A673 (cell line): Measurements from ENCODE around the gene COL16A1. TPM values are rescaled to one million over a fixed set of nuclear protein-coding genes. Genes with fewer than 3 reads are reported as not detected.

Experiments
- BruUV-seq: library from RNA; stranded (reverse); fragments of 400-500 nt; replicated peaks from 2 replicates; lab custom pipeline; 2021; lab: Mats Ljungman, UMichigan
- CTCF ChIA-PET: fragments of 300-600 bp; sonication (Branson Sonifier 250); formaldehyde crosslinking; loops from one replicate; lab custom pipeline; 2022; ENCODE audit warnings: antibody characterized with exemption; lab: Charles Lee
- POLR2A ChIA-PET: fragments of 300-600 bp; sonication (Branson Sonifier 250); formaldehyde crosslinking; loops from one replicate; lab custom pipeline; 2022; ENCODE audit warnings: antibody characterized with exemption; ENCODE audit not compliant: low non-redundant PET; lab: Charles Lee
- DNase-seq: peaks from one replicate; pipeline ENCODE4 v3.0.0-alpha.2; 2015; ENCODE audit warnings: low spot score
- H3K27ac ChIP-seq: fragments of 200-600 bp; sonication (generic); 2 replicates; pipeline ENCODE4 v1.5.1; 2016; ENCODE audit warnings: mixed run types, low read depth, mild to moderate bottlenecking, mixed read lengths, antibody characterized with exemption, low read length; ENCODE audit not compliant: poor library complexity, severe bottlenecking
- H3K27me3 ChIP-seq: fragments of 200-600 bp; sonication (generic); replicated peaks from 2 replicates; pipeline ENCODE4 v1.6.1; 2017; ENCODE audit warnings: mixed run types, low read depth, mild to moderate bottlenecking, mixed read lengths, antibody characterized with exemption, low read length; ENCODE audit not compliant: insufficient read depth, poor library complexity
- H3K36me3 ChIP-seq: fragments of 200-600 bp; sonication (generic); 2 replicates; pipeline ENCODE4 v1.6.1; 2016; ENCODE audit warnings: mixed run types, mild to moderate bottlenecking, mixed read lengths, antibody characterized with exemption, low read length; ENCODE audit not compliant: insufficient read depth, poor library complexity, severe bottlenecking
- H3K4me1 ChIP-seq: fragments of 200-600 bp; sonication (generic); 2 replicates; pipeline ENCODE4 v1.6.1; 2017; ENCODE audit warnings: mixed run types, mild to moderate bottlenecking, mixed read lengths, antibody characterized with exemption, low read length; ENCODE audit not compliant: insufficient read depth, poor library complexity, severe bottlenecking
- H3K4me3 ChIP-seq: fragments of 200-600 bp; sonication (generic); 2 replicates; pipeline ENCODE4 v1.5.1; 2016; ENCODE audit warnings: low read depth, mixed run types, mild to moderate bottlenecking, mixed read lengths, low read length; ENCODE audit not compliant: poor library complexity, severe bottlenecking
- H3K9me3 ChIP-seq: fragments of 200-600 bp; sonication (generic); 2 replicates; pipeline ENCODE4 v1.6.1; 2016; ENCODE audit warnings: mixed run types, low read depth, mild to moderate bottlenecking, mixed read lengths, antibody characterized with exemption, low read length; ENCODE audit not compliant: poor library complexity, severe bottlenecking
- CTCF ChIP-seq: fragments of 300-800, 200-600 bp; sonication (generic); conservative IDR thresholded peaks from 2 replicates; pipeline ENCODE4 v1.5.1; 2017; ENCODE audit warnings: low read depth, mild to moderate bottlenecking, antibody characterized with exemption, low read length, moderate library complexity, mixed read lengths
- EZH2 ChIP-seq: fragments of 200-600 bp; sonication (generic); IDR thresholded peaks from 2 replicates; pipeline ENCODE4 v1.6.1; 2017; ENCODE audit warnings: borderline replicate concordance, low read depth, mild to moderate bottlenecking, mixed read lengths, antibody characterized with exemption, low read length; ENCODE audit not compliant: poor library complexity, severe bottlenecking
- intact Hi-C: fragments of 100-400 bp; cut with micrococcal nuclease; formaldehyde crosslinking; loops from one replicate; pipeline ENCODE4 v1.10.0; 2022; ENCODE audit not compliant: unreplicated experiment
- total RNA-seq: library from RNA; stranded (reverse); gene quantifications from 2 replicates; pipeline ENCODE4 v1.2.3, GENCODE V29; 2021

COL16A1 gene
- total RNA-seq, 1 experiment from 2014 or later: 26.6 TPM

GRCh38 chr1:31658721-31659120 lies 45.1 kb downstream of the COL16A1 start:
- Histone ChIP-seq H3K4me3 (no peak overlapping the region), H3K4me1 (no peaks in the 10 kb centered on the region), H3K36me3 (no peaks in the 10 kb centered on the region), H3K9me3 (no peaks in the 10 kb centered on the region), H3K27me3 (no peaks in the 10 kb centered on the region), H3K27ac (no peak overlapping the region)
- POLR2A ChIA-PET: no interaction called here
- TF ChIP-seq EZH2: no peak
- CTCF ChIA-PET: interaction anchor here (0.6 kb wide), 1 partner anchor 70 kb away, joined by 3 read pairs; no protein-coding TSS in a partner anchor
- BruUV-seq: no TSS peak
- DNase-seq: no peak
- intact Hi-C loops: no loop called here

- no peaks in the 10 kb centered on the region for H3K4me1 ChIP-seq
- no peaks in the 10 kb centered on the region for H3K9me3 ChIP-seq
- H3K27me3 ChIP-seq: no peaks in the 10 kb centered on the region
- POLR2A ChIA-PET: no interaction called here
- CTCF ChIA-PET: interaction anchor here (0.6 kb wide), 1 partner anchor 85 kb away, joined by 3 read pairs; no protein-coding TSS in a partner anchor
- no peak for DNase-seq
- no TSS peak for BruUV-seq
- H3K36me3 ChIP-seq: no peaks in the 10 kb centered on the region
- TF ChIP-seq EZH2 (no peak), CTCF (no peak)
- intact Hi-C loops: no loop called here
- no peak overlapping the region for H3K4me3 ChIP-seq
- H3K27ac ChIP-seq: no peak overlapping the region
These were observed 45.8 kb downstream of the COL16A1 start for GRCh38 chr1:31657972-31658510.

- Histone ChIP-seq H3K9me3 (no peaks in the 10 kb centered on the region), H3K36me3 (no peaks in the 10 kb centered on the region), H3K27me3 (no peaks in the 10 kb centered on the region), H3K4me1 (no peaks in the 10 kb centered on the region), H3K27ac (no peak overlapping the region), H3K4me3 (no peak overlapping the region)
- TF ChIP-seq CTCF (no peak), EZH2 (no peak)
- CTCF ChIA-PET: interaction anchor here (0.6 kb wide), 1 partner anchor 86 kb away, joined by 3 read pairs; no protein-coding TSS in a partner anchor
- intact Hi-C loops: no loop called here
- BruUV-seq: no TSS peak
- no peak for DNase-seq
- POLR2A ChIA-PET: no interaction called here
These were observed 46.6 kb downstream of the COL16A1 start for GRCh38 chr1:31657020-31657804.

GRCh38 chr1:31655756-31656155 lies 48.1 kb downstream of the COL16A1 start:
- BruUV-seq: no TSS peak
- ChIA-PET CTCF (no interaction called here), POLR2A (no interaction called here)
- H3K36me3 ChIP-seq: no peaks in the 10 kb centered on the region
- no peaks in the 10 kb centered on the region for H3K9me3 ChIP-seq
- TF ChIP-seq EZH2 (no peak), CTCF (no peak)
- no peak for DNase-seq
- no peak overlapping the region for H3K4me3 ChIP-seq
- intact Hi-C loops: no loop called here
- H3K4me1 ChIP-seq: no peaks in the 10 kb centered on the region
- H3K27ac ChIP-seq: no peak overlapping the region
- no peaks in the 10 kb centered on the region for H3K27me3 ChIP-seq
